GM19193 (cell line): ENCODE data around the gene CBX8.

ENCODE experiments used
- POLR2A ChIP-seq: IDR thresholded peaks from 4 replicates; pipeline ENCODE4 v1.6.1; 2011; ENCODE audit not compliant: insufficient read depth, insufficient read length; ENCODE audit errors: extremely low read depth

The CBX8 gene

DNA sequence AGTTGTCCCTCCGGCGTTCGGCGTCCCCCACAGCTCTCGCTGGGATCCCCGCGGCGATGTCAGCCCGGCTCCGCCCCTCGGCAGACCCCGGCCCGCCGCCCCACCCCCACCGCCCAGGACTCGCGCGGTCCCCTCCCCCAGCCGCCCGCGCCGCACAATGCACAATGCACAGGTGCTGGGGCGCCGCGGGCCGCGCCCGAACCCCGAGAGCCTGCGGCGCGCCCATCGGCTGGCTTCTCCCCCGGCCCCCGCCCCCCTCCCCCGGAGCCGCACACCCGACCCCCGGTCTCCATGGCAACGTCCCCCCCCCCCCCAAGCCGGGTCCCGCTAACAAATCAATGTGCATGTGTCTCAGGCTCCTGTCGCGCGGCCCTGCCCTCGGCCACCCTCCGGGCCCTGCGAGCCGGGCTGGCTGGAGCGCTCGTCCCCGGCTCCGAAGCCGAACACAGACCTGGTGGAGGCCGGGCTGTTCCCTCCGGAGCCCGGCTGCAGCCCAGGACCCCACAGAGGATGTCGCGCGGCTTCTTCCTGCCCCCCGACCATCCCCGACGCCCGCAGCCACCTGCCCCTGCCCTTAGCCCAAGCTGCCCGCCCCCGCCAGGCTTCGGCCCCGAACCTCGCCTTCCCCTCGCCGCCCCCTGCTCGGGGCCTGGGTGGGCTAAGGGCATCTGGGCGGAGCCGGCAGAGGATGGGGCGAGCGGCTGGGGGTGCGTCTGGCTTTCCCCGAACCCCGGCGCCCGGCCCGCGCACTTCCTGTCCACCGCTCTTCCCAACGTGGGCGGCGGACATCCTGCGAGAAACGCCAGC lies 818 bp upstream of the CBX8 start:
- no peak for TF ChIP-seq POLR2A

- no peak for TF ChIP-seq POLR2A
These were observed 474 bp downstream of the CBX8 start for GRCh38 chr17:79796444-79796762.

DNA sequence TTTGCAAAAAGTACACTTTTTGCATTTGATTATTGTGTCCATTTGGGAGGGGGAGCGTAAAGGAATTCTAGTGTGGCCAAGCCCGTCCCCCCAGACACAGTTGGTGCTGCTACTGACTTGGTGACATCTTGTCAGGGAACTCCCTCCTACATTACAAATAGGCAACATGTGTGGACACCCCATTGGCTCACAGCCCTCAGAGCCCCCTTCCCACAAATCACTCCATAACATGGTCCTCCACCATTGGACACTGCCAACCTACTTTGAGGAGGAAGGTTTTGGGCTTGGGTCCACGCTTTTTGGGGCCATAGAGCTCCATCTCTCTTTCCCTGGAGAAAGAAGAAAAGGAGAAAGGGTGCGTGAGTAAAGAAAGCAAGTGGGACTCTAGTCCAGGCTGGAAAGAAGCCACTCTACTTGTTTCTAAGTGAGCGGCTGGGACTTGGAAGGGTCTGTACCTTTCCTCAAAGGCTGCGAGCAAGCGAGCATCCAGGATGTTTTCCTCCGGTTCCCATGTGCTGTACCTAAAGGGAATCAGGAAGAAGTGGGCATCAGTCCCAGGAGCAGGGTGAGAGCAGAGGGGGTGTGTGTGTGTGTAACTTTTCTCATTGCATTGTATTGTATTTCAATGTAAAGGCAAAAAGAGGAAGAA lies 958 bp downstream of the CBX8 start:
- no peak for TF ChIP-seq POLR2A

DNA sequence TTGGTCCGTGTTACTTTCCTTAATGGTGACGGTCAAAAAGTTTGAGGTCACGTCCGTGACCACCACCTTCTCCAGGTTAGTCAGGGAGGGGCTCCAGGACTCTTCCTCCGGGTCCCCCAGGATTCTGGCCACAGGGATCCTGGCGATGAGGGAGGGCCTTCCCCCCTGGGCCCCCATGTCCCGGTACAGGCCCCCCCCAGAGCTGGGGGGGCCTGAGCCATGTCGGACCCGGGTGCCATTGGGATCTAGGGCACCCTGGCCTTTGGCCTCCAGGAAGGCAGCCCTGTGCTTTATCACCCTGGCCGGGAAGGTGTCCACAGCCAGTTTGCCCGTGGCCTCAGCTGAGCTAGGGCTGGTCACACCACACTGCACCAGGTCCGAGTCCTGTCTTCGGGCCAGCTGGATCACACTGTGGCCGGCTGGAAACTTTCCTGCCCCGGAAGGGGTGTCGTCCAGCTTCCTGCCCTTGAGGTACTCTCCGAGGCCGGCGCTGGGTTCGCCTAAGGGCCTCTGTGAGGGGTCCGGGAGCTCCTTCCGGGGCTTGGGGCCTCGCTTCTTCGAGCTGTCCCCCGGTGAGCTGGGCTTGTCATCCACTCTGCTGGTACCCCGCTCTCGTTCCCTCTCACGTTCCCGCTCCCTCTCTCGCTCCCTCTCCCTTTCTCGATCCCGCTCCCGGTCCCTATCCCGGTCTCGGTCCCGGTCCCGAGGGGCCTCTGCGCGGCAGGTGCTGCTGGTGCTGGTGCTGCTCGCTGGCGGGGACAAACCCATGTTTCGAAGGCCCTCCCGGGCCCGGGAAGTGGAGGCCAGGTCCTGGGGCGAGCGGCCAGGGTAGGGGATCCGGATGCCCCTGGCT lies 2.0 kb downstream of the CBX8 start:
- TF ChIP-seq POLR2A = no peak

DNA sequence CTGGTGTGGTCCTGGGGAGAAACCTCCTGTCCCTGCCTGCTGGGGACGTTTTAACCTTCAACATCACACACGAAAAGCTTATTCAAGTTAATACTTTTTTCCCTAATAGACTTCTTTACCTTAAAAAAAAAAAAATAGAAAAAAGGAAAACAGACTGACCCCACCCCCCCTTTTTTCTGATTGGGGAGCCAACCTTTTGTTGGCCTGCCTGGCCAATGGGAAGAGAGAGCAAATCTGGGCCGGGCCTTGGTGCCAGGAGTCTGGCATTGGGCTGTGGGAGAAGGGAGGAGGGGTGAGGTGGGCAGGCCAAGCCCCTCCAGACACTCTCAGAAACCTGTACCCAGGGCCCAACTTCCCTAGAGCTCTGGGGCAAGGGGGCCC lies 3.0 kb downstream of the CBX8 start:
- no peak for TF ChIP-seq POLR2A

DNA sequence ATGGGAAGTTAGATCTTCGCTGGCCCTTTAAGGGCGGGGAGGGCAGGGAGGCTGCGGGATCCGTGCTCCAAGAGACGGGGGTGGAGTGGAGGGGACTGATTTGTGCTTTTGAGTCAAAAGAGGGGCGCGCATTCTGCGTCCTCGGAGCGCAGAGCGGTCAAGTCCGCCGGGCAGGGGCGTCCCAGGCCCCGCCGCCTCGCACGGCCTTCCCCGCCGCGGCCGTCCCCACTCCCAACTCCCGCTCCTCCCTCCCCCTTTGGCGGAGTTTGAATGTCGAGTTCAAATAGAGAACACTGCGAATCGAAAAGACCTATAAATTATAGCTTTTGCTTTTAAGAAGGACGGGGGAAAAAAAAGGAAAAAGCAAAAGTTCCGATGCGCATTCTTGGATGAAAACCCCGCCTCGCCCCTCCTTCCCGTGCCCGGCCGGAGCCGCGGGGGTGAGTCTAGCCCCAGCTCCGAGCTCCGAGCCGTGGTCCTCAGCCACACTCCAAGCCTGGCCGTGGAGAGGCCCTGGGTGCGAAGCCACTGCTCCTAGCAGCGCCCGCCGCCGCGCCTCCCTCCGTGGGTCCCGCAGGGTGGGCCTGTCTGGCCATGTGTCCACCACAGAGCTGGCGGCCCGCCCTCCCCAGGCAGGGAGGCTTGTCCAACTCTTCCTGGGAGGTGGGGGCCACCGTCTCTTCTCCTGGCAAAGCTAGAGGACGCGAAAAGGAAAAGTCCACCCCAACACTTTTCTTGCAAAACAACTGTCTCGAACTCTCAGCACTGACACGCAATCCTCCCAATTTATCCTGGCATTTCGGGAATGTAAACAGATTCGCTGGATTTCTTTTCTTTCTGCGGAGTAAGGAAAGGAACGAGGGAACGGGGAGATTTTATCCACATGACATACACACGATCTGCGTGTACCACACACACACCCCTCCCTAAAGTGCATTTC lies 3.6 kb downstream of the CBX8 start:
- TF ChIP-seq POLR2A = no peak

GRCh38 chr17:79792341-79792871 lies 4.5 kb downstream of the CBX8 start:
- TF ChIP-seq POLR2A = no peak

GRCh38 chr17:79791735-79792161 lies 5.1 kb downstream of the CBX8 start:
- no peak for TF ChIP-seq POLR2A

DNA sequence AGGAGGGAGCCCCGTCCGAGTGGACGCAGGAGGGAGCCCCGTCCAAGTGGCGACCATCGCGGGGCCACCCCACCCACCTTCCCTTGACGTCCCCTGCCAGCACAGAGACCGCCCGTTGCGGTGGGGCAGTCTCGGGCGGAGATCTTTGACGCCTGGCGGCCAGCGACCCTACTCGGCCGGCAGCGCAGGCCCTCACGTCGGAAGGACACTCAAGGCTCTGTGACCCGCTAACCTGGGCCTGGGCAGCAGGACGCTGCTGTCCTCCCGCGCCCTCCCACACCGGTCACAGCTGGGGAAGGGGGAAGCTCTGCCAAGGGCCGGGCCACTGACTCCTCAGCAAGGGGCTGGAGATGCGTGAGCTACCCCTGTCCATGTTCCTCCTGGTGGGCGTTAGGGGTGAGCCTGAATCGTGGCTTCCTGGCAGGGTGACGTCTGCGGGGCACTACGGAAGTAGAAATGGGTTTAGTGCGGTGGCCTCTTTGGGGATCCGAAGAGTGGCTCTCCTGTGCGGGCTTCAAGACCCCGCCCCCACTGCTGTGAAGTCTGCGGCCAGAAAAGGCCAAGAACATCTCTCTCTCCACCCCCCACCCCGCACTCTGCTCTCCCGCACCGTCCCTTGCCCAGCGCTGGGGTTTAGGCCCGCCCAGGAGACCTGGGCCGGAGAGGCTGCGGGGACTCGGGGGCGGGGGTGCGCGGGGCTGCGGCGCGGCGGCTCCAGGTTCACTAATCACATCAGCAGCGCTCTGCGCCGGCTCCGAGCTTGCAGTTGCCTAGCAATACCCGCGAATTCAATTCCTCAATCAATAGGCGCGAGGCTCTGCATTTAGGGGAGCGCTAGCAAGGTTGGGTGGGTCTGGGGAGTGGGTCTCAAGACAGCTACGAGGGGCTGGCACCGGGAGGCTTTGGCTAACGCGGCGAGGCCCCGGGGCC lies 5.8 kb downstream of the CBX8 start:
- TF ChIP-seq POLR2A = no peak

DNA sequence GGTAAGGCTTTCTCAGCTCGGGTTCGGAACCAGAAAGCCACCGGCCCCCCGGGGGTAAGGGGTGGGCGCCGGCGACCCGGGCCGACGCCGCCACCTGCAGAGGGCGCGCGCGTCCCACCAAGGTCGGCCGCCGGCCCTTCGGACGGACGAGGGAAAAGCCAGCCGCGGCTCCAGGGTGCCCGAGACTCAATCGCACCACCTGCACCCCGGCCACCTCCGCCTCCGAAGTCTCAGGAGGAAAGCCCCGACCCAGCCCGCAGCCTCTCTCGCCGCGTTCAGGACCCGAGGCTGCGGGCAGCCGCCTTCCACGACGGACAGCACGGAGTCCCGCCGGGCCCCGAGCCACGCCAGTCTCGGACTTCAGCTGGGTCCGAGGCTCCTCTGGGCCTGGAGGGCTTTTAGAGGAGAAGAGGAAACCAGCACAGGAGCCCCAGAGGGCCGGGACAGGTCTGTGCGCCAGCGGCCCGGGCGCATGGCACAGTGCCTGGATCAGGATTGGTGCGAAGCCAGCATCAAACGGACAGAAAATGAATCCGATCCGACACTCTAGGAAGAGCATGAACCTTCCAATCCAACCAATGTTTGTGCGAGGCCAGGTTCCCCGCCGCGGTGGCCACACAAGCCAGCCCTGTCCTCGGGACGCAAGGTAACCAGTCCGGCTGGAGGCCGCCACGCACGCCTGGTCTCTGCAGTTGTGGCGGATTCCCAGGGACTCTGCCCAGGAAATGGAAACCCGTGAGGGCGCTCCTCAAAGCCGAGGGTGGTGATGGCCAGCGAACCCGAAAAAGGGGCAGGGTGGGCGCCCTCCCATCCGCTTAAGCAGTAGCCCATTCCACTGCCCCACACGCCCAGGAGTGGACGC lies 6.7 kb downstream of the CBX8 start:
- TF ChIP-seq POLR2A = no peak

GRCh38 chr17:79788989-79789942 lies 7.6 kb downstream of the CBX8 start:
- no peak for TF ChIP-seq POLR2A
